IPS-NIHi7 (cell line): ENCODE data around the gene ANO8.
"Not testable (repeated sequence)": the region's sequence is repeated elsewhere in the genome, so short reads cannot be mapped to it uniquely, and the experiment has no call there.

Experiments
- DNase-seq: peaks from one replicate; pipeline ENCODE4 v3.0.0; 2012; ENCODE audit warnings: mixed read lengths; ENCODE audit errors: extremely low spot score

Gene ANO8

DNA sequence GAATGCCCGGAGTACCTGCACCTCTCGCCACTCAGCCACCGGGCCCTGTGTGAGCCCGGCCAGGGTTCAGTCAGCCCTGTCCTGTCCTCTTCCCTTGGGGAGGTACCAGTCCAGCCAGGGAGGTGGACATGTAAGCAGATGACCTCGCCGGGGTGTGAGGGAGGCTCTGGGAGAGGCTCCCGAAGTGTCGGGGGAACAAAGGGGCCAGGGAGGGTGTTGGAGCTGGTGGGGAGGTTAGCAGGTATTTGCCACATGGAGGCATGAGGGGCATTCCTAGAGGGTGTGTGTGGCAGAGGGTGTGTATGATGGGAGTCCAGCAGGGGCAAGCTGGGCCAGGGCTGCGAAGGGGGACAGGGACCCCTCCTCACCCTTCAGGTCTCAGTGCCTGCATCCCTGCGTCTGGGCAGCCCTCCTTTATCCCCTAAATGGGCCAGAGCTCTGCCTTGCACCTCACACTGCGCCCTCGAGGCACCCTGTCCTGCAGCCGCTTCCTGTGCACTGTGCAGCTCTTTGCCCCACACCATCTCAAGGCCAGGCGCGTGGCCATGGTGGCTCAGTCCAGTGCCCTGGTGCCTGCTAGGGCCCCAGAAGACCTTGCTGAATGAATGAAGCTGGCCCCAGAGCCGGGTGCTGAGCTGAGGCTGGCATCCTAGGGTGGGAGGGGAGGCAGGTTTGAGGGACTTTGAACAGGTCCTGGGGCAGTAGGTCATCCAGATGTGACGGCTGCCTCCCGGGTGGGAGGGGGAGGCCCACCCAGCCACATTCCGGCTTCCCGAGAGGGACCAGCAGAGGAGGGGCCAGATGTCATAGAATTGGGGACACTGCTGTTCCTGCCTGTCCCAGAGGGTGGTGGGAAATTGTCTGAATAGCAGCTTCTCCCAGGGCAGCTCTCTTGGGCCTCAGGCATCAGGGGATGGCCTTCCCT, 22.2 kb downstream of the ANO8 start:
- DNase-seq: no peak

DNA sequence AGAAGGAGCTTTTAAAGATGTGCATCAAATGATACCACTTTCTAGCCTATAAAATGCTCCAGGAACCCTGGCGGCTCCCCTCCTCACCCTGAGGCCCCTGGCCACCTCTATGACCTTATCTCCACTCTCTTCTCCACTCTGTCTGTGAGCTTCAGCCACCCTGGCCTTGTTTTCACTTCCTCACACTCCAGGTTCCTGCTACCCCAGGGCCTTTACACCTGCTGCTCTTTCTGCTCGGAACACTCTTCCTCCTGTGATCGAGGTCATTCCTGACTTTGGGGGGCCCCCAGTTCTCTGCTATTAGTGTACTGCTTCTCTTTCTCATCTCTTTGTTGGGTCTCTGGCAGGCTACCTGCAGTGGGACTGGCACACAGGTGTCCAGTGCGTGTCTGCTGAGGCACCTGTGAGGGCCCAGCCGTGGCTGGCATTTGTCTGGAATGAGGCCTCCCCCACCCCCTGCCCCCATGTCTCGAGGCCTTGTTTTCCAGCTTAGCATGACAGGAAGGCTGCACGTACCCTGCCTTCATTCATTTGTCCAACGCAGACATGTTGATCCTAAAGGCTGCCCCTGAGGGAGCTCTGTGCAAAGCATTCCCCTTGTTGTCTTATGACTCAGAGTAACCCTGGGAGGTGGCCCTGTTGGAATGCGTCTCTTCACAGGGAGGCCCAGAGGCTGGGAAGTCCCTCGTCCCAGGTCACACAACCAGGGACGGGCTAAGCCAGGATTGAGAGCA, 23.0 kb downstream of the ANO8 start:
- no peak for DNase-seq

DNA sequence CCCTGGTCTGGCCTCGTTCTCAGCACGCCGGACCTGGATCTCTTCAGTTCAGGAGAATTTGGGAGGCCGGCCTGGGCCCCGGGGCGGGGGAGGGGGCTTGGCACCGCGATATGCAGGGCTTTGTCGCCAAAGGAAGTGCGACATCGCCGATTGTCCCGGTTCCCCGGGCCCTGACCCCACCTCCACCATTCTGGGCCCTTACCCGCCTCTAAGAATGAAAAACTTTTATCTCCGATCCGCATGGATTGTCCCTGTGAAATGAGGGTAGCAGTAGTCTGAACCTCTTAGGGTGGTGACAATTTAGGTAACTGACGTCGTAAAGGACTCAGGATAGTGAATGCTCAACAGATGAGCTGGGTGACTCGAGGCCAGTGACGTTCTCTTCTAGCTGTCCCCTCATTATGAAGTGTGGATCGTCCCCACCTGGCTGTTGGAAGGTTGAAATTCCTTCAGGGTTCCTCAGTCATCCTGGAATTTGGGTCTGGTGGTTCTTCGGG, 24.6 kb downstream of the ANO8 start:
- DNase-seq: no peak

DNA sequence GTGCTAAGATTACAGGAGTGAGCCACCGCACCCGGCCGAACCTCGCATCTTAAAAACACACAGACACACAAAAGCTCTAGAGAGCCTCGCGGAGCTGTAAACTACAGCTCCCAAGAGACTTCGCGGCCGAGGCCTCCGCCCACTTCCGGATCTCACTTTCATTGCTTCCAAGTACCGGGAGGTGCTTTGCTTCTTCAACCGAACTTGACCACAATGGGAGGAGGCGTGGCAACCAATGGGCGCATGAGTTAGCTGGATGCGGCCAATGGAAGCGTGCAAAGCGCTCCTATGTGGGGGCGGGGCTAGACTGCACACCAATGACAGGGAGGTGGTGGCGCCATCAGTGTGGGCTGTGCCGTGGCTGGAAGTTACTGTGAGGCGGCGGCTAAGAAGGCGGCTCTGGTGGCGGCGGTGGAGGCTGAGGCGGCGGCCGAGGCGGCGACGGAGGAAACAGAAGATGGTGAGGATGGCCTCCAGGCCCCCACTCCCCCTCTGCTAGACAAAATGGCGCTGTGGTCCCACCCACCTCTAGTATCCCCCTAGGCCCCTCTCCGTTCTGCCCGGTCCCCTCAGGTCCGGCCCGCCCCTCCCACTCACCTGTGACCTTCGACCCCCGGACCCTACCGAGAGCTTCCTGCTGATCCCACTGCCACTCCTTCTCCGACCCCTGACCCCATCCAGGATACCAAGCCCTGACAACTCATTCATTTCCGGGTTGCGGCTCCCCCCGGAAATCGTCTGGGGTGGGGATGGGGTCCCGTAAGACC, 25.3 kb downstream of the ANO8 start, which contains the start of gene DDA1:
TSS of gene DDA1 (plus strand) at position 366 of the 767 bp plus-strand sequence. CDS start at position 458, 92 bp downstream.
- peak; percentile 97 for DNase-seq

DNA sequence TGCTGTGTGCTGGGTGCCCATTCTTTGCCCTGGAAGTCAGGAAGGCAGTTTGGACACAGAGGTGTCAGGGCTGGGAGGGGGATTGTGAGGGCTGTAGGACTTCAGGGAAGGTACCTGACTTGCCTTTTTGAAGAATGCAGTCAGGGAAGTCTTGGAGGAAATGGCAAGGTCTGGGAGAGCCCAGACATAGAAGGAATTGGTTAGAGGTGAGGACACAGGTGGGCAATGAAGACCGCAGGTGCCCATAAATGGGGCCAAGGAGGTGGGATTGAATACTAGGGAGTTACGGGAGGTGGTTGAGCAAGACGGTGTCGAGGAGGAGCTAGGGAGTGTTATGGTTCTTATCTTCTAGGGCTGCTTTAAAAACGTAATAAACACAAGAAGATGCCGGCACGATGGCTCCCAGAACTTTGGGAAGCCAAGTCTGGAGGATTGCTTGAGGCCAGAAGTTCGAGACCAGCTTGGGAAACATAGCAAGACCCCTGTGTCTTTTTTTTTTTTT, 26.7 kb downstream of the ANO8 start:
- DNase-seq: no peak

DNA sequence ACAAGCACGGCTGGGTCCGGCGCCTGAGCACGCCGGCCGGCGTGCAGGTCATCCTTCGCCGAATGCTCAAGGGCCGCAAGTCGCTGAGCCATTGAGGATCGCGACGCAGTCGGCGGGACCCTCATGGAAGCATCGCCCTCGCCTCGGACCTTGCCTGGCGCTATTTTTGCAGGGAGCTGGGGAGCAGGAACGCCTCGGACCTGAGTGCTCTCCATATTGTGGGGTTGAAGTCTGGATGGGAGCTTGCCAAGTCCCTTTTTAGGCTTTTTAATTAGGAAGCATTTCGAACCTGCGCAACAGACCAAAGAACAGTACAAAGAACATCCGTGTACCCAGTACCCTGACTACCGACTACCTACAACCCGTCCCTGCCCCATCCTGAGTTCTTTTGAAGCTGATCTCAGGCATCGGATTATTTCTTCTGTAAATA, 28.4 kb downstream of the ANO8 start:
- no peak for DNase-seq

DNA sequence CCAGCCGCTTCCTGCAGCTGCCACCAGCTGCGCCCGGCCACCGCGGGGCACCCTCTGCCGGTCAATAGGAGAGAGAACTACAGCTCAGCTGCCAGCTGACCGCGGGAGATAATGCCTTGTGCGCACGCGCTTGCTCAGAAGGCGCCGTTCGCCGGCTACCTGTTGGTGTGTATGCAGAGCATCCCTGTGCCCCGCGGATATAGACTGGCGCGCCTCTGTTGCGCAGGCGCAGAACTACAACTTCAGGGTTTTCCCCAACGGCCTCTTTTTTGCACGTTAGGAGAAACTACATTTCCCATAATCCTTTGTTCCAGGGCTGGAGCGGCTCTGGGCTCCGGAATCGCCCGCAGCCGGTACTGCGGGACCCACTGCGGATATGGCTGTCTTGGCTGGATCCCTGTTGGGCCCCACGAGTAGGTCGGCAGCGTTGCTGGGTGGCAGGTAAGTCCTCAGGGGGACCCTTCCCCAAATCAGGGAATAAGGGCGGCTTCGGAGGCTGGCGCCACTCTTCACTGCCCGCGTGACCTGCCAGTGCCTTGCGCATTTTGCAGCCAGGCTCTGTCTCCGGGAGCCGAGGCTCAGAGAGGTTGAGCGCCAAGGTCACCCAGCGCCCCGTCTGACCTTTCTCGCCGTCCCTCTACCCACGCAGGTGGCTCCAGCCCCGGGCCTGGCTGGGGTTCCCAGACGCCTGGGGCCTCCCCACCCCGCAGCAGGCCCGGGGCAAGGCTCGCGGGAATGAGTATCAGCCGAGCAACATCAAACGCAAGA, 29.0 kb downstream of the ANO8 start, which contains the start of gene MRPL34:
TSS of gene MRPL34 (plus strand) at position 356 of the 768 bp plus-strand sequence. CDS start at position 377, 21 bp downstream.
- peak; percentile 85 for DNase-seq

DNA sequence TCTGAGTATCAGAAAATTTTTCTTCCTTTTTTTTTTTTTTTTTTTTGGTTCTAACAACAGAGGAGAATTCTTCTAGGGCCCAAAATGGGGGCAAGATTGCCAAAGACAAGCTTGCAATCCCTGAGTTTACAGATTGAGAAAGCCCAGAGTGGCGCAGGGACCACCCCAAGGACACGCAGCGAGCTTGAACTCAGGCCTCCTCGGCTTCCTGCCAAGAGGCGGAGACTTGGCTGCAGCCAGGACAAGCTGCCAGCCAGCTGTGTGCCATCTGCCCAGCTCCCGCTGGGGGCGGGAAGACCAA, 29.5 kb downstream of the ANO8 start:
- DNase-seq: no peak

DNA sequence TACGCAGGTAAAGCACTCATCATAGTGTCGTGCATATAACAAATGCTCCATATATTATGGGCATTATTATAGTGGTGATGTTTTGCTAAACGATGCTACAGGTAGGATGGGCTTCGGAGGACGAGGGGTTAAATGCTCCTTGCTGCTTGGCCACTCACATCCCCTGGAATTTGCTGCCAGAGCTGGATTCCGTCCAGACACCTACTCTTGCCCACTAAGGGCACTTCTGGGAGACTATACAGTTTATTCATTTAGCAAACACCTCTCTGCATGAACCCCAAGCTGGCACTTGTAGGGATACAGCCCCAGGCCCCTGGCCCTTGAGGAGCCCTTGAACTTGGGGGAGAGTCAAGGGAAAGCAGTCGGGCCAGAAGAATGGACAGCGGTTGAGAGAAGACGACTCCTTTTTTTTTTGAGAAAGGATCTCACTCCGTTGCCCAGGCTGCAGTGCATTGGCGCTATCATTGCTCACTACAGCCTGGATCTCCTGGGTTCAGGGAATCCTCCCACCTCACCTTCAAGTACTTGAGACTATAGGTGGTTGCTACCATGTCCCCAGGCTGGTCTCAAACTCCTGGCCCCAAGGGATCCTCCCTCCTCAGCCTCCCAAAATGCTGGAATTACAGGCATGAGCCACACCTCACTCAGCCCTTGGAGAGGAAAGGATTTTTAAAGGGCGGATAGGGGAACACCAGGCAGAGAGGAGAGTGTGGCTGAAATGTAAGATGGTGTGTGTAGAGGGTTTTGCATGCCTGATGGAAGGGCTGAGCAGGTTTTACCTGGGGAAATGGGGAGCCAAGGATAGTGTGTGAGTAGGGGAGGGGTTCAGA, 30.1 kb downstream of the ANO8 start:
- DNase-seq: no peak

DNA sequence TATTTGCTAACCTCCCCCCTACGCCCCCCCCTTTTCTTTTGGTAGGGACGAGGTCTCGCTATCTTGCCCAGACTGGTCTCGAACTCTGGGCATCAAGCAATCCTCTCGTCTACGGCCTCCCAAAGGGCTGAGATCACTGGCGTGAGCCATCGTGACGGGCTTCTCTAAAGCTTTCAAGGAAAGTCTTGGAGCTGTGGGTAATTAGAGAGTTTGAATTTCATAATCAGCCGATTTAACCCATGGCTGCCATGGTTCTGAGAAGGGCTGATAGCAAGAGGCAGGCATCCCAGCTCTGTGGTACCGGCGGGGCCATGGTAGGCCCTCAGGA, 30.8 kb downstream of the ANO8 start:
- no peak for DNase-seq

DNA sequence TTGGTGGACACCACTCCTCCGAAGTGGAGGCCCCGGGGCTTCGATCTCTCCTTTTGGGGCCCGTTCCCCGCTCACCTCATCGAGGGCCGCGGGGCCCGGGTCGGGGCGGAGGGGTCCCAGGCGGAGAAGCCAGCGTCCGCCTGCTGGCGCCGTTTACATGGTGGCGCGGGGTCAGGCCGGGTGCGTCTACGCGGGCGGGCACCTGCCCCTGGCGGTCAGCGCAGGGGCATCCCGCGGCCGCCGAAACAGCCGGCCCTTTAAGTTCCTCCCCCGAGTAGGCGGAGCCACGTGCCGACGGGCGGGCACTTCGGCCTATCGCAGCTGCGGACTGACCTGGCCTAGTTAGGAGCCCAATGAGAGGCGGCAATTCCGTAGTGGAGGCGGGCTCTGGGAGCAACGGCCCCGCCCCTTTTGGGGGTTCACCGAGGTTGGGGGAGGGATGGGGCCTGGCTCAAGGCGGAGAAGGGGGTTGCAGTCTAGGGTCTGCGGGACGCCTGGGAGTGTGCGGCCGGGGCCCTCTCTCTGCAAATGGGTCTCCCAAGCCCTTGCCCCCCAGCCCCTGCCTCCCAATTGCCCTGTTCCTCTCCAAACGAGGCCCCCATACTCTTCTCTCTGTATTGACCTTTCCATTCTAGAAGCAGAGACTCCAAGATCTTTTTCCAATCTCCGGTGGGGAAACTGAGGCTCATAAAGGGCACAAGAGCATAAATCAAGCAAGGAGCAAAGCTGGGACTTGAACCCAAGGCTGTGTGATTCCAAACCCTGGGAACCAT, 31.3 kb downstream of the ANO8 start, which contains the start of gene ABHD8:
TSS of gene ABHD8 (minus strand) at position 259 of the 773 bp plus-strand sequence. CDS start 1,809 bp downstream, outside the sequence.
- peak; percentile 91 for DNase-seq

DNA sequence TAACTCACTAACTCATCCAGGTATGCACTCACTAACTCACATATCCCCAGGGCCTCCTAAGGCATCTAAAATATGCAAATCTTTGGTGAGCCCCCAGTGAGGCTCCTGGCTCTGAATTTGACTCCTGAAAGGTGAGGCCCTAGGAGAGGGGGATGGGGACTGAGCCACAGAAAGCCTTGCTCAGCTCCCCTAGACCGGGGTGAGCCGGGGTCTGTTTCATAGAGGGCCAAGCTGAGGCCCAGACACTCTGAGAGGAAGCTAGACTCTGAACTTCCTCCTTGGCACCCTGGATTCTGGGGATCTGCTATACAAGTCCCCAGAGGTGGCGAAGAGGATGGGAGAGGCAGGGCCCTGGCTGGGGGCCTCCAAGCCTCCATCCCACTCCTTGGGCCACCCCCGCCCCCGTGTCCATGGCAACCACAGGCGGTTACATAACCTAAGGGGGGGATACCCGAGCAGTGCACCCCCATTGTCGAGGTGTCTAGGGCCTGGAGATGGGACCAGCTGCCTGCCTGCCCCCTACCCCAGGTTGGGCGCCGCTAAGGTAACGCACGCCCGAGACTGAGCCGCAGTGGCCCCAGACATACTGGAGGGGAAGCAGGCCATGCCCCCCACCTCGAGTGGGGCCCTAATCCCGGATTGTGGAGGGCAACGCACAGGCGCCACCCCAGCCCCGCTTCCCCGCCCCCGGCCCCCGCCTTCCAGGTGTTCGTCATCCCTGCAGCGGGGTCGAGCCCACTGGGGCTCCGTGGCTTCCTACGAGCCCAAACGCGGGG, 32.1 kb downstream of the ANO8 start:
- DNase-seq: no peak

DNA sequence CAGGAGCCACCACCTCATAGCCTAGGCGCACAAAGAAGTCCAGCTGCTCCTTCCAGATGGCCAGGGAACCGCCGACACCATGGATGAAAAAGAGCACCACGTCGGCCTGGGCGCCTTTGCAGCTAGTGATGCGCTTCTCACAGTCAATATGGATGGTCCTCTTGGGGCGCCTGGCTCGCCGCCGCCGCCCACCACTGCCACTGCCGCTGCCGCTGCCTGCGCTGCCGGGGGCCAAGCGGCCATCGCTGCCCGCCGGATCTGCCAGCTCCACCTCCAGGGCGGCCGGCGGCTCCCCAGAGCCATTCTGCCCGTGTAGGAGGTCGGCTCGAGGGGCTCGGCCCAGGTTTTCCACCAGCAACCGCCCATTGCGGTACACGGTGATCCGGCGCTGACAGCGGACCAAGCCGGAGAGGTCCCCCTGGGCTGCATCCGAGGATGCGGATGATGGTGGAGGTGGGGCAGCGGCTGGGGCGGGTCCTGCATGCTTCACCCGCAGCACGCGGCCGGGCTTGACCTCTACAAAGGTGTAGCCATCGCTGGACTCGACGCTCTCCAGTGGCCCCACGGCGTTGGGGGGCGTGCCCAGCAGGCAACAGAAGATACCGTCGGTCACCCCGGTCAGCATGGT, 33.5 kb downstream of the ANO8 start:
- no peak for DNase-seq

DNA sequence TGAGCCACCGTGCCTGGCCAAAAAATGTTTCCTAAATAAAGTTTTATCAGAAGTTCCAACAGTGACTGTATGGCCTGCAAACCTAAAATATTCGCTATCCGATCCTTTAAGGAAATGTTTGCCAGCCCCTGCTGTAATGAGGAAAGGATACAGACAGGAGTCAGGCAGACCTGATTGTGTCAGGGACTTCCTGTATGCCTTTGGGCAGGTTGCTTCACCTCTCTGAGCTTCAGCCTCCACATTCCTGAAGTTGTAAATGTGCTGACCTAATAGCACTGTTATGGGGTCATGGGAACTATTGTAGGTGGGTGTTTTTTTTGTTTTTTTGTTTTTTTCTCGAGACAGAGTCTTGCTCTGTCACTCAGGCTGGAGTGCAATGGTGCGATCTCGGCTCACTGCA, 37.7 kb downstream of the ANO8 start:
- DNase-seq: no peak

DNA sequence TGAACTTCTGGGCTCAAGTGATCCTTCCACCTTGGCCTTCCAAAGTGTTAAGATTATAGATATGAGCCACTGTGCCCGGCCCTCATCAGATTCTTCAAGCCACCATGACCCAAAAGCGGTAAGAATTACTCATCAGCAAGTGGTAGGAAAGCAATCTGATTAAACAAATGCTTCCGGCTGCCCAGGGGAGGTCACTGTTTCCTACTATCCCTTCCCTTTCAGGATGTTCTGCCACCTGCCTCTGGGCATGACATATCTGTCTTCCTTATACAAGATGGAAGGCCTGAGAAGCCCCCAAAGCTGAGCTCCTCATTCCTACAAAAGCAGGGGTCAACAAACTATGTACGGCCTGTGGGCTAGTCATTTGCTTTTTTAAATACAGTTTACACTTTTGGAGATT, 38.4 kb downstream of the ANO8 start:
- no peak for DNase-seq

DNA sequence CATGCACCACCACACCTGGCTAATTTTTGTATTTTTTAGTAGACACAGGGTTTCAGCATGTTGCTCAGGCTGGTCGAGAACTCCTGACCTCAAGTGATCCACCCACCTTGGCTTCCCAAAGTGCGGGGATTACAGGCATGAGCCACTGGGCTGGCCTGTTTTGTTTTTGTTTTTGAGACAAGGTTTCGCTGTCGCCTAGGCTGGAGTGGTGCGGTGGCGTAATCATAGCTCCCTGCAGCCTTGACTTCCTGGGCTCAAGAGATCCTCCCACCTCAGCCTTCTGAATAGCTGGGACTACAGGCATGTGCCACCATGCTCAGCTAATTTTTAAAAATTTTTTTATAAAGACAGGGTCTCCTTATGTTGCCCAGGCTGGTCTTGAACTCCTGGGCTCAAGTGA, 39.1 kb downstream of the ANO8 start:
- DNase-seq: not testable (repeated sequence)

DNA sequence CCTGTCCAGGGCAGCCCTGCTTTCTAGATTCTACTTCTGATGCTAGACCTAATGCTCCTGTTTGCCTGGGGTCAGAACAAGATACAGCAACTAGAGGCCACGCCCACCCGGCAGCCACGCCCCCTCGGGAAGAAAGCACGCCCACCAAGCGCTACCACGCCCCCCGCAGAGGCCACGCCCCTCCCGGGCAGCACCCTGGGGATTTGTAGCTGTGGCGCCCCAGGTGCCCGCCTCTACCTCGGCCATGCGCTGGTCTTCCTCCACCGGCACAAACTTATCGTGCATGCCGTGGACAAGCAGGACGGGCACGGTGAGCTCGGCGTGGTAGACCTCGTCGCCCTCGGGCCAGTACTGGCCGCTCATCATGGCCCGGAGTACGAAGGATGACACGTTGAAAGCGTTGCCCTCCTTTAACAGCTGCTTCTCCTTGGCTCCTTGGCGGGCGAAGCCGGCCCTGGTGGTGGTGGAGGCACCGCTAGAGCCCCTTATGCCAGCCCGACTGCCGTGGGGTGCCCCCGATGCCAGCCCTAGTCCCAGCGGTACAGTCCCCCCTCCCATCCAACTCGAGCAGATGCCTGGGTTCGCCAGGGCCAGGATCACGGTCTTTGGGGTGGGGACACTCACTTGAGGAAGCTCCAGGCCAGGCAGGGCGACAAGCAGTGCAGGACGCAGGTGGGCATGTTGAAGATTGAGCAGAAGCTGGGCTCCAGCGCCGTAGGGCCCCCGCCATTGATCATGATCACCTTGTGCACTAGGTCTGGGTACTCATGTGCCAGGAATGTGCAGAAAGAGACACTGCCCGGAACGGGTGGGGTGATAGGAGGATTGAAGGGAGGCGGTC, 40.4 kb downstream of the ANO8 start:
- peak; percentile 79 for DNase-seq
